ENCODE measurements around the gene ITGB4. TPM values are rescaled to one million over a fixed set of nuclear protein-coding genes. Genes with fewer than 3 reads are reported as not detected.

Gene ITGB4
- total RNA-seq, 2 donors from 2014 or later: 3.4 to 5.1 TPM

GRCh38 chr17:75676461-75676860 is 44.8 kb upstream of the ITGB4 start:
- peaks cover 57% of the 10 kb centered on the region for H3K36me3 Mint-ChIP-seq (ENCODE audit: low read depth)
- no peaks in the 10 kb centered on the region for H3K27me3 ChIP-seq (ENCODE audit: control insufficient read depth, insufficient read depth, low read length, poor library complexity, severe bottlenecking)

GRCh38 chr17:75679706-75680211 is 41.5 kb upstream of the ITGB4 start:
- no peak overlapping the region for H3K27ac ChIP-seq (ENCODE audit: low read depth, low read length)
- H3K9me3 ChIP-seq (ENCODE audit: control insufficient read depth, low read length): no peaks in the 10 kb centered on the region
- WGBS, 2 experiments (ENCODE audit: insufficient coverage in 1 of 2, insufficient read length in 1 of 2): 92 to 95% methylated on average over 11 of the region's 11 CpGs
- TF ChIP-seq CTCF (conservative IDR thresholded peaks at IDR 0.05): no peak
- peaks cover 66% of the 10 kb centered on the region for H3K36me3 ChIP-seq (ENCODE audit: control insufficient read depth, insufficient read depth, low read length)
- Mint-ChIP-seq H3K27me3 (ENCODE audit: insufficient read depth) (no peaks in the 10 kb centered on the region), H3K4me1 (no peaks in the 10 kb centered on the region), H3K9me3 (no peaks in the 10 kb centered on the region), H3K27ac (no peak overlapping the region), H3K36me3 (ENCODE audit: low read depth) (peaks cover 44% of the 10 kb centered on the region), H3K4me3 (no peak overlapping the region)
- no peak overlapping the region for H3K9ac ChIP-seq (ENCODE audit: extremely low read depth, low read length, poor library complexity, severe bottlenecking)
- DNase-seq: no peak
- H3K4me1 ChIP-seq (ENCODE audit: control insufficient read depth, insufficient read depth, low read length): no peaks in the 10 kb centered on the region
- H3K27me3 ChIP-seq (ENCODE audit: control insufficient read depth, insufficient read depth, low read length, poor library complexity, severe bottlenecking): no peaks in the 10 kb centered on the region
- H3K4me3 ChIP-seq (ENCODE audit: low read length): no peak overlapping the region

More at GRCh38 chr17:75676461-75676860, 44.8 kb upstream of the ITGB4 start:
- no peak for DNase-seq
- H3K27me3 Mint-ChIP-seq (ENCODE audit: insufficient read depth): no peaks in the 10 kb centered on the region
- no peak overlapping the region for H3K4me3 ChIP-seq (ENCODE audit: low read length)
- no peaks in the 10 kb centered on the region for H3K9me3 ChIP-seq (ENCODE audit: control insufficient read depth, low read length)
- WGBS, 2 experiments (ENCODE audit: insufficient coverage in 1 of 2, insufficient read length in 1 of 2): 97 to 100% methylated on average over 1 to 2 of the region's 3 CpGs
- no peak for TF ChIP-seq CTCF (conservative IDR thresholded peaks at IDR 0.05)
- no peaks in the 10 kb centered on the region for H3K4me1 Mint-ChIP-seq
- H3K9ac ChIP-seq (ENCODE audit: extremely low read depth, low read length, poor library complexity, severe bottlenecking): no peak overlapping the region
- no peaks in the 10 kb centered on the region for H3K4me1 ChIP-seq (ENCODE audit: control insufficient read depth, insufficient read depth, low read length)
- H3K4me3 Mint-ChIP-seq: no peak overlapping the region
- no peaks in the 10 kb centered on the region for H3K9me3 Mint-ChIP-seq
- no peak overlapping the region for H3K27ac Mint-ChIP-seq
- no peak overlapping the region for H3K27ac ChIP-seq (ENCODE audit: low read depth, low read length)
- H3K36me3 ChIP-seq (ENCODE audit: control insufficient read depth, insufficient read depth, low read length): peaks cover 78% of the 10 kb centered on the region

GRCh38 chr17:75680431-75680830 is 40.8 kb upstream of the ITGB4 start:
- Mint-ChIP-seq H3K9me3 (no peaks in the 10 kb centered on the region), H3K27ac (peak overlapping the region; percentile 52), H3K36me3 (ENCODE audit: low read depth) (peaks cover 44% of the 10 kb centered on the region), H3K4me3 (no peak overlapping the region), H3K4me1 (no peaks in the 10 kb centered on the region), H3K27me3 (ENCODE audit: insufficient read depth) (no peaks in the 10 kb centered on the region)
- H3K27me3 ChIP-seq (ENCODE audit: control insufficient read depth, insufficient read depth, low read length, poor library complexity, severe bottlenecking): no peaks in the 10 kb centered on the region
- TF ChIP-seq CTCF (conservative IDR thresholded peaks at IDR 0.05): no peak
- no peak for DNase-seq
- no peak overlapping the region for H3K4me3 ChIP-seq (ENCODE audit: low read length)
- no peak overlapping the region for H3K27ac ChIP-seq (ENCODE audit: low read depth, low read length)
- no peak overlapping the region for H3K9ac ChIP-seq (ENCODE audit: extremely low read depth, low read length, poor library complexity, severe bottlenecking)
- H3K36me3 ChIP-seq (ENCODE audit: control insufficient read depth, insufficient read depth, low read length): peaks cover 68% of the 10 kb centered on the region
- no peaks in the 10 kb centered on the region for H3K4me1 ChIP-seq (ENCODE audit: control insufficient read depth, insufficient read depth, low read length)
- WGBS, 2 experiments (ENCODE audit: insufficient coverage in 1 of 2, insufficient read length in 1 of 2): 93 to 98% methylated on average over 9 to 10 of the region's 10 CpGs
- H3K9me3 ChIP-seq (ENCODE audit: control insufficient read depth, low read length): no peaks in the 10 kb centered on the region
